Left cardiac atrium (tissue), 4 donors: ENCODE data around the gene CLDND2. TPM values are rescaled to one million over a fixed set of nuclear protein-coding genes. Genes with fewer than 3 reads are reported as not detected.
A peak's percentile ranks its signal among the peaks of the same experiment; 100 is the strongest.

Source experiments
- ATAC-seq, 2 donors: fragments of 200-7000 bp; cut with Tn5 transposase; one replicate each; pipeline ENCODE4 v1.9.1; 2020; ENCODE audit warnings: mild to moderate bottlenecking in 2 of 2, moderate library complexity in 2 of 2
- DNase-seq: peaks from one replicate; pipeline ENCODE4 v3.0.0-alpha.2; 2020
- intact Hi-C, 2 donors: fragments of 100-400 bp; cut with DNase I; formaldehyde crosslinking; loops; one replicate each; pipeline versions ENCODE4 v1.14.1 to v1.15.1; 2022 to 2023
- total RNA-seq, 2 donors: library from RNA; stranded (reverse); fragmentation: NEBNext Ultra II Directional; extraction: Animal tissue kit (Norgen Biotek cat#: 25700); gene quantifications; one replicate each; pipeline ENCODE4 v1.2.1, GENCODE V29; 2021
- donor health status: DM: no; HTN: yes; CAD: no.
- donor health status: DM: no; HTN: yes; CAD: no; lungs with severe emphysema.
- donor health status: DM: yes; HTN: yes; CAD: no.
- donor health status: Dilated cardiomyopathy.

The CLDND2 gene
- total RNA-seq, 2 donors from 2014 or later: 1.3 to 2.5 TPM

GRCh38 chr19:51364200-51365106 is 4.3 kb downstream of the CLDND2 start:
- intact Hi-C loops: no loop called here
- peak; percentile 26 for DNase-seq

DNA sequence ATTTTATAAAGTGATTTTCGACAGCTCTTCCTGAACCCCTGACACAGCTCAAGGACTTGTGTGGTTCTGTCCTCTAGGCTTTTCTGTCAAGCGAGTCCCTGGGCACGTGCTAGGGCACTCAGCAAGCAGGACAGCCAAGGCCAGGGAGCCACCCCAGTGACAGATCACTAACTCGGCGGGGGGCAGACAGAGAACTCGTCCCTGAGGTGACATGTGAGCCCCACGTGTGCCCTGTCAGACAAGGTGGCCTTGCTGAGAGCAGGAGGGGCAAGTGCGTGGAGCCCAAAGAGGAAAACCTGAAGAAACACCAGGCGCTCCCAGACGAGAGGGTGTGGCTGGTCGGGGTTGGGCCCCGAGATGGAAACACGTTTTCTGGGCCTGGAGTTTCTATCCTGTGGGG is 7.6 kb downstream of the CLDND2 start:
- ATAC-seq (no peak), DNase-seq (peak; percentile 17)
- intact Hi-C loops: no loop called here

More at GRCh38 chr19:51364200-51365106, 4.3 kb downstream of the CLDND2 start:
- ATAC-seq: no peak

DNA sequence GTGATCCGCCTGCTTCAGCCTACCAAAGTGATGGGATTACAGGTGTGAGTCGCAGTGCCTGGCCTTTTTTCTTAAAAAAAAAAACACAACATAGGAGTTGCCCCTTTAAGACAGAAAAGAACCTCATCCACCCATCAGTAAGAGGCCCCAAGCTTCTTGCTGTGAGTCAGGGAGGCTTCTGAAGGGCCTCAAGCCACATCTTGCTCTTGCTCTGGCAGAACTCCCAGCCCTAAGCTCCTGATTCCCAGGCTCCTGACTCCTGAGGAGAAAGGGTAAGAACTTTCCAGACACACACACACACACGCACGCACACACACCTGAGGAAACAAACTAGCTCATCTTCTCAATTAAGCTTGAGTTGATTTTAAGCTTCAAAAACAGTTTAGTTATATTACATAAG is 9.5 kb downstream of the CLDND2 start:
- ATAC-seq (no peak), DNase-seq (peak; percentile 14)
- intact Hi-C loops: no loop called here

- intact Hi-C loops: no loop called here
- DNase-seq (peak; percentile 5), ATAC-seq (no peak)
Observed at GRCh38 chr19:51357952-51358351, 10.9 kb downstream of the CLDND2 start.

- ATAC-seq (no peak), DNase-seq (no peak)
- intact Hi-C loops: no loop called here
Observed at GRCh38 chr19:51356159-51356801, 12.5 kb downstream of the CLDND2 start.

- intact Hi-C loops: no loop called here
- ATAC-seq (no peak), DNase-seq (peak; percentile 2)
Observed at GRCh38 chr19:51354742-51355148, 14.1 kb downstream of the CLDND2 start.

- intact Hi-C loops: no loop called here
- DNase-seq (peak; percentile 12), ATAC-seq (no peak)
Observed at GRCh38 chr19:51354103-51354741, 14.6 kb downstream of the CLDND2 start.

DNA sequence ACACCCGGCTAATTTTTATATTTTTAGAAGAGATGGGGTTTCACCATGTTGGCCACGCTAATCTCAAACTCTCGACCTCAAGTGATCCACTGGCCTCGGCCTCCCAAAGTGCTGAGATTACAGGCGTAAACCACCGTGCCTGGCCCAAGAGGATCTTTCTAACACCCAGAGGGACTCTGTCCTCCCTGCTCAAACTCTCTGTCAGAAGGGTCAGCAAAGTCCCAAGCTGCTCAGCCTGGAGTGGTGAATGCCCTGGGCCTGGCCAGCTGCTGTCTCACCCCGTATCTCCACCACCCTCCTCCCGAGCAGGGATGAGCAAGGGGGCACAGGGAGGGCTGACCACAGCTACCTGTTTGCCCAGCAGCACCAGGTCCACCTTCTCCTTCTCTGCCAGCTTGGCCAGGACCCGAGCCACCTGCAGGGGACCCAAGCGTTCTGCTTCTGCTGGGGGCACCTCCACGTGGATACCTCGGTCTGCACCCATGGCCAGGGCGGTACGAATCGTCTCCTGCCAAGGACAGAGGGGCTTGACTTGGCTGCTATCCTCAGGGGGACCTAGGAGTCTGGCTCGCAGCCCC is 15.9 kb downstream of the CLDND2 start:
- DNase-seq (no peak), ATAC-seq (no peak)
- intact Hi-C loops: no loop called here

GRCh38 chr19:51351266-51351990 is 17.4 kb downstream of the CLDND2 start:
- intact Hi-C loops: no loop called here
- DNase-seq (no peak), ATAC-seq (no peak)

DNA sequence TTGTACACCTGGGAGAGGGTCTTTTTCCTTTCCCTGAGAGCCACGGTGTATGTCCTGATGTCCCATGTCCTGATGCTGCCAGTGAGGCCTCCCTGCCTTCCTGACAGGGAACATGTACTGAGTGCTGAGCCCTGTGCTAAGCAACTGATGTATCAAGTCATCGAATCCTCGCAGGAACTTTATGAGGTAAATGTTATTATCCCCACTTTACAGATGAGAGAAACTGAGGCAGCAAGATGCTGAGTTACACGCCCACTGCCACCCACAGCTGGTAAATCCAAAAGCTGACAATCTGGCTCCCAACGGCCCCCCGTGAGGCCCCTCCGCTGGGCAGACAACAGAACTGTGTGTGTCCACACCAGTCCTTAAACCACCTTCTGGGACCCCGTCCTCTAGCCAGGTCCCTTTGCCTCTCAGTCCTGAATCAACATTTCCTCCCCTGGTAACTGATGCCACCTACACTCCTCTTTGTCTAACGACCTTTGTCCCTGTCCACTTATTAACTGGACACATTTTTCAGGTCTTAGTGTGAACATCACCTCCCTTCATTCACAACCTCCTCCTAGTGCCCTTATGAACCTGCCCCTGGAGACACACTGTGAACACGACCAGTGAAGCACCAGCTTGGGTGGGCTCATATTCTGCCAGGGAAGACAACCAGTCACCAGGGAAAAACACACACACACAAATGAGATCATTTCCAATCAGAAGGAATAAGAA is 21.4 kb downstream of the CLDND2 start:
- ATAC-seq: no peak
- DNase-seq: peak; percentile 14
- intact Hi-C loops: loop anchor here in 1 of 2 donors (10.0 kb wide), 1 partner anchor 47 kb away; the partner anchor contains the start of gene C19orf84

- DNase-seq (peak; percentile 12), ATAC-seq (no peak)
- intact Hi-C loops: loop anchor here in 1 of 2 donors (10.0 kb wide), 1 partner anchor 48 kb away; the partner anchor contains the start of gene C19orf84
Observed at GRCh38 chr19:51346742-51347141, 22.1 kb downstream of the CLDND2 start.

GRCh38 chr19:51345076-51345620 is 23.7 kb downstream of the CLDND2 start:
- intact Hi-C loops: loop anchor here in 1 of 2 donors (10.0 kb wide), 1 partner anchor 50 kb away; the partner anchor contains the start of gene C19orf84
- DNase-seq: no peak
- ATAC-seq: no peak

DNA sequence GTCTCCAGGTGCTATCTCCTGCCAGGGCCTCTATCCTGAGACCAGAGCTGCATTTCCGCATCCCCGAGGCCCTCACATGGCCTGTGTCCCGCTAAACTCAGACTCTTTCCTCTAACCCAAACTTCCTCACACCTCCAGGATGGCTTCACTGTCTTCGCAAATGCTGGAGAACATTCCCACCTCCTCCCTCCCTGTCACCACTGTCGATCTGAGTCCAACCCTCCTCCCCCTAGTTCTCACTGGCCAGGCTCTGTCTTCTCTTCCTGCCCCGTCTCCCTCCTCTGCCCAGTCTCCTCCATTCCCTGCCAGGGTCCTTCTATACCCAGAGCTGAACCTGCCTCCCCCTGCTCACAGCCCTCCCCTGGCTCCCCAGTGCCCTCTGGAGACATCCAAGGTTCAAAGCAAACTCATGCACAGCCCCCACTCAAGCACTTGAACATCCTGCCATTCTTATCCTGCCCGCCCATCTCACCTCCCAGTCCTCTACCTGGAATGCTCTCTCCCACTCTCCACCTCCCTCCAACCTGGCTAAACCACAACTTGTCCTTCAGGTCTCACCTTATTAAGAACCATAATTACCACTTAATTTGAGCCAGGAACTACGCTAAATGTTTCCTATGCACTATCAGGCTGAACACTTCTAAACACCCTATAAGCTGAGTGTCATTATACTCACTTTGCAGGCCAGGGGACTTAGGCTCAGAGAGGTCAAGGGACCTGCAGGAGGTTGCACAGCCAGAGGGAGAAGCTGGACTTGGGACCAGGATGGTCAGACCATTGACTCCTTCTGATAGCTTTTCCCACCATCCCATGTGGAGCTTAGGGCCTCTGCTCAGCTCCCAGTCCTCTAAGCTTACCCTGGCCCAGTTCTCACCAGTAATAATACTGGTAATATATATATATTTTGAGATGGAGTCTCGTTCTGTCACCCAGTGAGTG is 25.9 kb downstream of the CLDND2 start:
- ATAC-seq (no peak), DNase-seq (peak; percentile 10)
- intact Hi-C loops: loop anchor here in 1 of 2 donors (10.0 kb wide), 1 partner anchor 52 kb away; the partner anchor contains the start of gene C19orf84

GRCh38 chr19:51341976-51342580 is 26.7 kb downstream of the CLDND2 start, which contains the start of gene VSIG10L:
Gene VSIG10L (minus strand): TSS chr19:51342139. CDS start chr19:51342124, 15 bp downstream.
- intact Hi-C loops: loop anchor here in 1 of 2 donors (10.0 kb wide), 1 partner anchor 53 kb away; the partner anchor contains the start of gene C19orf84
- no peak for ATAC-seq
- DNase-seq: peak; percentile 18

GRCh38 chr19:51341066-51341465 is 27.7 kb downstream of the CLDND2 start:
- peak; percentile 21 for DNase-seq
- intact Hi-C loops: loop anchor here in 1 of 2 donors (10.0 kb wide), 1 partner anchor 54 kb away; the partner anchor contains the start of gene C19orf84

More at GRCh38 chr19:51341066-51341465, 27.7 kb downstream of the CLDND2 start:
- ATAC-seq: no peak
